ENCODE data around the gene SOX13.

The SOX13 gene

GRCh38 chr1:204154568-204155255 is 81.8 kb downstream of the SOX13 start:
- DNase-seq = no peak

GRCh38 chr1:204155881-204156280 is 83.0 kb downstream of the SOX13 start:
- no peak for DNase-seq

- DNase-seq = no peak
Observed at GRCh38 chr1:204157962-204158361, 85.0 kb downstream of the SOX13 start.

GRCh38 chr1:204161609-204162493 is 88.9 kb downstream of the SOX13 start:
- no peak for DNase-seq

- peak; percentile 76 for DNase-seq
Observed at GRCh38 chr1:204162494-204163074, 89.7 kb downstream of the SOX13 start.

- no peak for DNase-seq
Observed at GRCh38 chr1:204166219-204166618, 93.3 kb downstream of the SOX13 start, which contains the start of gene REN. Gene REN, minus strand, starts transcription at chr1:204166337. Its CDS starts 44 bp downstream, at chr1:204166293.

- no peak for DNase-seq
Observed at GRCh38 chr1:204167730-204168129, 94.8 kb downstream of the SOX13 start.

GRCh38 chr1:204169858-204170257 is 96.9 kb downstream of the SOX13 start:
- no peak for DNase-seq

GRCh38 chr1:204170494-204171155 is 97.7 kb downstream of the SOX13 start:
- DNase-seq = no peak

- DNase-seq = no peak
Observed at GRCh38 chr1:204171751-204172178, 98.8 kb downstream of the SOX13 start.

- no peak for DNase-seq
Observed at GRCh38 chr1:204172404-204173029, 99.6 kb downstream of the SOX13 start.

- DNase-seq = no peak
Observed at GRCh38 chr1:204174958-204175357, 102.0 kb downstream of the SOX13 start.

GRCh38 chr1:204176049-204176448 is 103.1 kb downstream of the SOX13 start:
- no peak for DNase-seq

- no peak for DNase-seq
Observed at GRCh38 chr1:204177133-204177532, 104.2 kb downstream of the SOX13 start.

All from CD4-positive, alpha-beta T cell treated with Interleukin-21 for 1 hour (primary cell).